ENCODE data around the gene YBEY.
"Not testable (repeated sequence)": the region's sequence is repeated elsewhere in the genome, so short reads cannot be mapped to it uniquely, and the experiment has no call there.

Gene YBEY

GRCh38 chr21:46308431-46308830 lies 22.3 kb downstream of the YBEY start:
- no peak for DNase-seq

- DNase-seq: not testable (repeated sequence)
Measured at GRCh38 chr21:46310260-46310659, 24.1 kb downstream of the YBEY start.

- DNase-seq: no peak
Measured at GRCh38 chr21:46311568-46311967, 25.4 kb downstream of the YBEY start.

- DNase-seq: no peak
Measured at GRCh38 chr21:46312949-46313348, 26.8 kb downstream of the YBEY start.

GRCh38 chr21:46314441-46315020 lies 28.4 kb downstream of the YBEY start:
- no peak for DNase-seq

GRCh38 chr21:46316708-46317324 lies 30.7 kb downstream of the YBEY start:
- no peak for DNase-seq

GRCh38 chr21:46317710-46318463 lies 31.7 kb downstream of the YBEY start:
- no peak for DNase-seq

- no peak for DNase-seq
Measured at GRCh38 chr21:46318464-46318845, 32.3 kb downstream of the YBEY start.

GRCh38 chr21:46319186-46319585 lies 33.0 kb downstream of the YBEY start:
- no peak for DNase-seq

- DNase-seq: no peak
Measured at GRCh38 chr21:46320331-46320801, 34.2 kb downstream of the YBEY start.

GRCh38 chr21:46322351-46323226 lies 36.4 kb downstream of the YBEY start:
- DNase-seq: no peak

- DNase-seq: no peak
Measured at GRCh38 chr21:46323227-46323709, 37.1 kb downstream of the YBEY start.

GRCh38 chr21:46323710-46324389 lies 37.7 kb downstream of the YBEY start, which contains the start of the genes C21orf58 and PCNT:
TSS of gene C21orf58 (minus strand) at chr21:46323870. CDS start at chr21:46322738, 1,132 bp downstream.
TSS of gene PCNT (plus strand) at chr21:46324156. CDS start at chr21:46324229, 73 bp downstream.
- peak; percentile 98 for DNase-seq

GRCh38 chr21:46324390-46325072 lies 38.4 kb downstream of the YBEY start:
- peak; percentile 85 to 86 for DNase-seq

- peak; percentile 16 to 26 for DNase-seq
Measured at GRCh38 chr21:46325073-46325912, 39.2 kb downstream of the YBEY start.

- no peak for DNase-seq
Measured at GRCh38 chr21:46326110-46326703, 40.1 kb downstream of the YBEY start.

- no peak for DNase-seq
Measured at GRCh38 chr21:46327711-46328110, 41.6 kb downstream of the YBEY start.

GRCh38 chr21:46328151-46328550 lies 42.0 kb downstream of the YBEY start:
- no peak for DNase-seq

GRCh38 chr21:46329796-46330195 lies 43.7 kb downstream of the YBEY start:
- no peak for DNase-seq

Measured in CD4-positive, alpha-beta T cell treated with Interleukin-4 for 1 hour (primary cell).